Thyroid gland (tissue), 4 donors: Measurements from ENCODE around the gene DAPK1. TPM values are rescaled to one million over a fixed set of nuclear protein-coding genes. Genes with fewer than 3 reads are reported as not detected.

Experiments
- DNase-seq, 2 donors: peaks; one replicate each; pipeline ENCODE4 v3.0.0-alpha.2; 2019
- H3K27ac ChIP-seq, 3 donors: fragments of 200-600 bp; sonication (generic); 1 replicate in 2 of 3; 2 replicates in 1 of 3; pipeline ENCODE4 v1.5.1; 2016 to 2019; ENCODE audit warnings: mild to moderate bottlenecking in 1 of 3, moderate library complexity in 1 of 3
- H3K27me3 ChIP-seq: fragments of 200-600 bp; sonication (generic); one replicate; pipeline ENCODE4 v1.5.1; 2019
- H3K36me3 ChIP-seq, 2 donors: fragments of 200-600 bp; sonication (generic); one replicate each; pipeline ENCODE4 v1.5.1; 2016 to 2019
- H3K4me1 ChIP-seq, 2 donors: fragments of 200-600 bp; sonication (generic); one replicate each; pipeline ENCODE4 v1.5.1; 2017 to 2019
- H3K4me3 ChIP-seq, 3 donors: fragments of 200-600 bp; sonication (generic); replicated peaks in 1 of 3; 1 replicate in 2 of 3; 2 replicates in 1 of 3; pipeline ENCODE4 v1.5.1; 2016; ENCODE audit warnings: mild to moderate bottlenecking in 1 of 3
- H3K9me3 ChIP-seq: fragments of 200-600 bp; sonication (generic); one replicate; pipeline ENCODE4 v1.5.1; 2017
- CTCF ChIP-seq, 6 experiments: fragments of 200-600 bp in 3 of 6; fragments of 450-650 bp in 3 of 6; sonication (generic) in 3 of 6; IDR thresholded peaks; one replicate each; pipeline ENCODE4 v1.5.1; 2016 to 2019; ENCODE audit warnings: antibody characterized with exemption in 6 of 6, mild to moderate bottlenecking in 2 of 6, inconsistent platforms in 1 of 6, moderate library complexity in 1 of 6
- POLR2A ChIP-seq, 2 donors: fragments of 450-650 bp; IDR thresholded peaks; one replicate each; pipeline ENCODE4 v1.6.1; 2017; ENCODE audit warnings: antibody characterized with exemption in 2 of 2, mild to moderate bottlenecking in 2 of 2, moderate library complexity in 1 of 2
- WGBS, 2 donors: methylation state at CpG; one replicate each; pipeline ENCODE4 v1.1.5; 2017; 5-methylcytosine and 5-hydroxymethylcytosine counted together
- intact Hi-C: fragments of 100-400 bp; cut with DNase I; formaldehyde crosslinking; loops from one replicate; pipeline ENCODE4 v1.15.1; 2023
- total RNA-seq, 4 donors: library from RNA; depleted of rRNA; stranded (reverse); fragments of >200 nt; gene quantifications; one replicate each; pipeline ENCODE4 v1.2.3, GENCODE V29; 2016

Gene DAPK1
- total RNA-seq, 4 donors from 2014 or later: 32.0 to 76.2 (median 38.2) TPM

GRCh38 chr9:87707805-87708506 lies 210.3 kb downstream of the DAPK1 start:
- no peaks in the 10 kb centered on the region for H3K27me3 ChIP-seq
- 68 to 76% methylated on average over 6 of the region's 6 CpGs for WGBS, 2 donors
- no peak overlapping the region for H3K4me3 ChIP-seq
- H3K4me1 ChIP-seq: peaks cover 5 to 9% of the 10 kb centered on the region in 2 donors
- H3K36me3 ChIP-seq: peaks cover 15 to 18% of the 10 kb centered on the region in 2 donors
- no peaks in the 10 kb centered on the region for H3K9me3 ChIP-seq
- DNase-seq: no peak
- intact Hi-C loops: no loop called here
- TF ChIP-seq CTCF (IDR thresholded peaks at IDR 0.05) (no peak), POLR2A (IDR thresholded peaks at IDR 0.05) (no peak)
- no peak overlapping the region for H3K27ac ChIP-seq

- H3K36me3 ChIP-seq: peaks cover 15 to 18% of the 10 kb centered on the region in 2 donors
- H3K27ac ChIP-seq: no peak overlapping the region
- H3K4me1 ChIP-seq: peaks cover 5 to 9% of the 10 kb centered on the region in 2 donors
- TF ChIP-seq CTCF (IDR thresholded peaks at IDR 0.05) (no peak), POLR2A (IDR thresholded peaks at IDR 0.05) (no peak)
- intact Hi-C loops: no loop called here
- no peak overlapping the region for H3K4me3 ChIP-seq
- 85 to 88% methylated on average over 5 of the region's 5 CpGs for WGBS, 2 donors
- no peaks in the 10 kb centered on the region for H3K9me3 ChIP-seq
- no peaks in the 10 kb centered on the region for H3K27me3 ChIP-seq
- DNase-seq: no peak
Observed at GRCh38 chr9:87708546-87708945, 210.9 kb downstream of the DAPK1 start.

GRCh38 chr9:87708986-87709728 lies 211.5 kb downstream of the DAPK1 start:
- no peaks in the 10 kb centered on the region for H3K27me3 ChIP-seq
- intact Hi-C loops: no loop called here
- H3K36me3 ChIP-seq: peaks cover 15 to 18% of the 10 kb centered on the region in 2 donors
- TF ChIP-seq POLR2A (IDR thresholded peaks at IDR 0.05) (no peak), CTCF (IDR thresholded peaks at IDR 0.05) (no peak)
- H3K4me1 ChIP-seq: peaks cover 5 to 9% of the 10 kb centered on the region in 2 donors
- WGBS, 2 donors: 82 to 92% methylated on average over 7 of the region's 7 CpGs
- no peak overlapping the region for H3K4me3 ChIP-seq
- no peak overlapping the region for H3K27ac ChIP-seq
- no peaks in the 10 kb centered on the region for H3K9me3 ChIP-seq
- DNase-seq: no peak

GRCh38 chr9:87710443-87710842 lies 212.8 kb downstream of the DAPK1 start:
- Histone ChIP-seq H3K4me1 (peaks cover 10 to 17% of the 10 kb centered on the region in 2 donors), H3K27me3 (no peaks in the 10 kb centered on the region), H3K27ac (no peak overlapping the region), H3K9me3 (no peaks in the 10 kb centered on the region), H3K4me3 (no peak overlapping the region), H3K36me3 (peaks cover 15 to 18% of the 10 kb centered on the region in 2 donors)
- no peak for TF ChIP-seq POLR2A (IDR thresholded peaks at IDR 0.05)
- TF ChIP-seq CTCF (IDR thresholded peaks at IDR 0.05): no peak
- DNase-seq: no peak
- intact Hi-C loops: no loop called here
- WGBS, 2 donors: 81 to 84% methylated on average over 5 of the region's 5 CpGs
